Lower lobe of right lung (tissue), 2 donors: Measurements from ENCODE around the gene DHX8. TPM values are rescaled to one million over a fixed set of nuclear protein-coding genes. Genes with fewer than 3 reads are reported as not detected.

Experiments
- ATAC-seq, 2 donors: fragments of 200-7000 bp; cut with Tn5 transposase; one replicate each; pipeline ENCODE4 v1.9.1; 2020 to 2022; ENCODE audit warnings: mild to moderate bottlenecking in 2 of 2, moderate library complexity in 2 of 2
- DNase-seq: peaks from one replicate; pipeline ENCODE4 v3.0.0-alpha.2; 2020
- H3K27ac ChIP-seq: fragments of 200-600 bp; one replicate; pipeline ENCODE4 v1.8.0; 2022
- H3K27me3 ChIP-seq: fragments of 200-600 bp; one replicate; pipeline ENCODE4 v1.8.0; 2022; ENCODE audit warnings: low read depth
- H3K36me3 ChIP-seq: fragments of 200-600 bp; one replicate; pipeline ENCODE4 v1.8.0; 2022; ENCODE audit warnings: mild to moderate bottlenecking
- H3K4me1 ChIP-seq: fragments of 200-600 bp; one replicate; pipeline ENCODE4 v1.8.0; 2022
- H3K4me3 ChIP-seq: fragments of 200-600 bp; one replicate; pipeline ENCODE4 v1.8.0; 2022; ENCODE audit warnings: mild to moderate bottlenecking
- H3K9me3 ChIP-seq: fragments of 200-600 bp; one replicate; pipeline ENCODE4 v1.8.0; 2022
- intact Hi-C: fragments of 100-400 bp; cut with DNase I; formaldehyde crosslinking; loops from one replicate; pipeline ENCODE4 v1.11.0; 2022
- total RNA-seq: library from RNA; stranded (reverse); fragmentation: NEBNext Ultra II Directional; extraction: Animal tissue kit (Norgen Biotek cat#: 25700); gene quantifications from one replicate; pipeline ENCODE4 v1.2.1, GENCODE V29; 2021
- TF ChIP-seq, protein P1 (sequence below): fragments of 200-600 bp; IDR thresholded peaks from one replicate; pipeline ENCODE4 v1.8.0; 2022; ENCODE audit warnings: antibody characterized with exemption, mild to moderate bottlenecking
- donor health status: DM: no; HTN: yes; CAD: no; lungs with severe emphysema.

The DHX8 gene
- total RNA-seq, 1 donor from 2014 or later = 56.7 TPM

DNA sequence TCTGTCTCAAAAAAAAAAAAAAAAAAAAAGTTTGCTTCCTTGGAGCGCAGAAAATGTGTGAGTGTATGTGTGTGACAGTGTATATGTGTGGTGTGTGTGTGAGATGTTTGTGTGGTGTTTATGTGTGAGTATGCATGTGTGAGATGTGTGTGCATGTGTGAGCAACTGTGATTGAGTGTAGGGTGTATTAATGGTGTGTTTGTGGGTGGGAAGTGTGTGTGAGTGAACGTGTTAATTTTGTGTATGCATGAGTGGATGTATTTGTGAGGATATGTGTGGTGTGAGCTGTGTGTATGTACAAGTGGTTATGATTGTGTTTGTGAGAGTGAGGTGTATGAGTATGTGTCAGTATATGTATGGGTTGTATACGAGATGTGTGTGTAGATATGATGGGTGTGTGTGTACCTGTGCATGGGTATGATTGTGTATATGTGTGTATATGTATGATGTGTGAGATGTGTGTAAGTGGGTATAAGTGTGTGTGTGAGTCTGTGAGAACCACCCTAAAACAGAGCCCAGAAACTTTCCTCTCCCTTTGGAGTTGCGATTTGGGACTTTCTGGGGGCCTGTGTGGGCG lies 84.8 kb downstream of the DHX8 start:
- TF ChIP-seq, protein P1, sequence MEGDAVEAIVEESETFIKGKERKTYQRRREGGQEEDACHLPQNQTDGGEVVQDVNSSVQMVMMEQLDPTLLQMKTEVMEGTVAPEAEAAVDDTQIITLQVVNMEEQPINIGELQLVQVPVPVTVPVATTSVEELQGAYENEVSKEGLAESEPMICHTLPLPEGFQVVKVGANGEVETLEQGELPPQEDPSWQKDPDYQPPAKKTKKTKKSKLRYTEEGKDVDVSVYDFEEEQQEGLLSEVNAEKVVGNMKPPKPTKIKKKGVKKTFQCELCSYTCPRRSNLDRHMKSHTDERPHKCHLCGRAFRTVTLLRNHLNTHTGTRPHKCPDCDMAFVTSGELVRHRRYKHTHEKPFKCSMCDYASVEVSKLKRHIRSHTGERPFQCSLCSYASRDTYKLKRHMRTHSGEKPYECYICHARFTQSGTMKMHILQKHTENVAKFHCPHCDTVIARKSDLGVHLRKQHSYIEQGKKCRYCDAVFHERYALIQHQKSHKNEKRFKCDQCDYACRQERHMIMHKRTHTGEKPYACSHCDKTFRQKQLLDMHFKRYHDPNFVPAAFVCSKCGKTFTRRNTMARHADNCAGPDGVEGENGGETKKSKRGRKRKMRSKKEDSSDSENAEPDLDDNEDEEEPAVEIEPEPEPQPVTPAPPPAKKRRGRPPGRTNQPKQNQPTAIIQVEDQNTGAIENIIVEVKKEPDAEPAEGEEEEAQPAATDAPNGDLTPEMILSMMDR = no peak
- no peaks in the 10 kb centered on the region for H3K36me3 ChIP-seq
- intact Hi-C loops = no loop called here
- H3K27me3 ChIP-seq = peaks cover 4% of the 10 kb centered on the region
- no peaks in the 10 kb centered on the region for H3K9me3 ChIP-seq
- DNase-seq = no peak
- no peak overlapping the region for H3K4me3 ChIP-seq
- peak in 1 of 2 donors; percentile 39 for ATAC-seq
- H3K4me1 ChIP-seq = no peaks in the 10 kb centered on the region
- H3K27ac ChIP-seq = no peak overlapping the region

DNA sequence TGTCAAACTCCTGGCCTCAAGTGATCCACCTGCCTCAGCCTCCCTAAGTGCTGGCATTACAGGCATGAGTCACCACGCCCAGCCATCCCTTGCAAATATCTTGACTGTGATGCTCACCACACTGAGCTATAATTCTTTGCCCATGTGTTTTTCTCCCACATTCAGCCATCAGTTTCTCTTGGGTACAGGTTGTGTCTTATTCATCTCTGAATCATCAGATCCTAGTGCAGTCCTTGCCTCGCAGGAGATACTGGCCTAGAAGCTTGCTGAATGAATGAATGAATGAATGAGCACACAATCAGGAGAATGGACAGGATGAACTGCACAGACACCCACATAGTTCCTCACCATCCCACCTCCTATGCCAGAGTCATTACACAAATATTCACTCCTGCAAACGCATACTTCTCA lies 86.7 kb downstream of the DHX8 start:
- H3K36me3 ChIP-seq = no peaks in the 10 kb centered on the region
- no peaks in the 10 kb centered on the region for H3K27me3 ChIP-seq
- H3K4me3 ChIP-seq = no peak overlapping the region
- no peak overlapping the region for H3K27ac ChIP-seq
- TF ChIP-seq, protein P1 = no peak
- no peak for DNase-seq
- no peak for ATAC-seq
- H3K9me3 ChIP-seq = no peaks in the 10 kb centered on the region
- H3K4me1 ChIP-seq = no peaks in the 10 kb centered on the region
- intact Hi-C loops = loop anchor here (10.0 kb wide), 1 partner anchor 194 kb away; no protein-coding TSS in a partner anchor

DNA sequence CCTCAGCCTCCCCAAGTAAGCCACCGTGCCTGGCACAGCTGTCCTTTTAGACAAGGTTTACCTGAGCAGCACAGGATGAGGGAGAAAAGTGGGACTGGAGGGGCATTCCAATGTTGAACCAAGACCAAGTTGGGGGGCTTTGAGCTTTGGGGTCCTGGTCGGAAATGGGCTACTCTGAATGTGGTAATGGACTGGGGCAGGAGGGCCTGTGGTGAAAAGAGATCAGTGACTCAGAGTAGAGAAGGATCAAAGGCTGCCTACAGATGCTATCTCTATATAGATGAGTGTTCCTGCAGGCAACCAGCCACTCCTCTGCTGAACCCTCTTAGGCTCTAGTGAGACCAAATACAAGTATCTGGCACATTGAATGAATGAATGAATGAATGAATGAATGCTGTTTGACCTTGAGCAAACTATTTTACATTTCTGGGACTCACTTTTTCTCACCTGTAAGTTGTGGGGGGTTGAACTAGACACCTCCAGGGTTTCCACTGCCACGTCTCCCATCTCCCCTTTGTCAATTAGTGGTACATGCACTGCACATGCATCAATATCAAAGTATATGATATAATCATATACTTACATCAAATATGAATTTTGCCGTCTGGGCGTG lies 88.7 kb downstream of the DHX8 start:
- Histone ChIP-seq H3K4me1 (no peaks in the 10 kb centered on the region), H3K27me3 (no peaks in the 10 kb centered on the region), H3K27ac (no peak overlapping the region), H3K36me3 (no peaks in the 10 kb centered on the region), H3K9me3 (no peaks in the 10 kb centered on the region), H3K4me3 (no peak overlapping the region)
- intact Hi-C loops = loop anchor here (10.0 kb wide), 1 partner anchor 192 kb away; no protein-coding TSS in a partner anchor
- ATAC-seq (no peak), DNase-seq (no peak)
- TF ChIP-seq, protein P1 = no peak

DNA sequence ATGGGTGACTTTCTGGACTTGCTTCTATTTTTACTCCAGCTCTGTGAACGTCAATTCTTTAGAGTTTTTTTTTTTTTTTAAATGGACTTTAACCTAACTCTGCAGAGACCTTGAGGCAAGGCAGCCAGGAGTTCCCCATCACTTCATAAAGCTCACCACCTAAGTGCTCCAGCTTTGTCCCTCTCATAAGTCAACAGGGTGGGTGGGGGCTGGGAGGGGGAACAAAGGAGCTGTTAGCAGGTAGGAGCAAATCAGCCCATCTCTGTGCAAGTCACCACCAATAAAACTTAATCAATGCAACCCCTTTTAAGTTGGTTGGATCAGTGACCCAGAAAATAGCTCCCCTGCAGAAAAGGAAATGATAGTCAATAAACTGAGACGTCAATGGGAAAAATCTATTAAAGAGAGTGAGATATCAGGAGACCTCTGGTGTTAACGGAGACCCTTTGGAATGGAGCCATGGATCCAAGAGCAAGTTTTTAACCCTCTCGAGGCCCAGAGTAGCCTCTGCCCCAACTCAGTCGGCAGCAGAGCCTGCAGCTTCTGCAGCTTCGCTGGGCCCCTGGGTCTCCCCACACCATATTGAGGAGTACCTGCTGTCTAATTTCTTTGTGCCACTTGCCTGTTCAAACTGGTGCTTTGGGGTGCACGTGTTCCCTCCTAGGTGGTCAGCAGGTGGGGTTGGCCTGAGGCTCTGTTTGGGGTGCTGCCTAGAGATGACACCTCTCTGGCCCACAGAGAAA lies 90.0 kb downstream of the DHX8 start:
- Histone ChIP-seq H3K9me3 (no peaks in the 10 kb centered on the region), H3K36me3 (no peaks in the 10 kb centered on the region), H3K27ac (no peak overlapping the region), H3K4me1 (peaks cover 10% of the 10 kb centered on the region), H3K27me3 (no peaks in the 10 kb centered on the region), H3K4me3 (no peak overlapping the region)
- DNase-seq (no peak), ATAC-seq (no peak)
- TF ChIP-seq, protein P1 = no peak
- intact Hi-C loops = loop anchor here (10.0 kb wide), 1 partner anchor 191 kb away; no protein-coding TSS in a partner anchor

DNA sequence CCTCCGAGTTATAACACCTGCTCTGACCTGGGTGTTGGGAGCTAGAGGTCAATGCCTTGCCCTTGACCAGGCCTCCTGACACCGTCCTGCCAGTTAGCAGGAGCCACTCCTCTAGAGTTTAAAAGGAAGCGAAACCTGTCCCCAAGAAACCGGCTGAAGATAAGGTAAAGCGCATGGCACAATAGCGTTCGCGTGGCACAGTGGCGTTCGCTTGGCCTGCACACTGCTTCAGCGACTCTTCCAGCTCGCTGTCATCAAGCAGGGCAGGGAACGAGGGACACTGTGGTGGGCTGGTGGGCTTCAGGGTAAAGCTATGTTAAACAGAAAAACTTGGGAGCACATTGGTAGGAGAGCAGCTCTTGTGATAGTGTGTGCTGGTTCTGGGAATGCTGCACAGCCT lies 90.6 kb downstream of the DHX8 start:
- Histone ChIP-seq H3K4me1 (peaks cover 16% of the 10 kb centered on the region), H3K9me3 (no peaks in the 10 kb centered on the region), H3K27ac (no peak overlapping the region), H3K4me3 (no peak overlapping the region), H3K27me3 (no peaks in the 10 kb centered on the region), H3K36me3 (no peaks in the 10 kb centered on the region)
- TF ChIP-seq, protein P1 = no peak
- intact Hi-C loops = loop anchor here (10.0 kb wide), 1 partner anchor 190 kb away; no protein-coding TSS in a partner anchor
- ATAC-seq = no peak
- no peak for DNase-seq
